Stimulated activated naive CD8-positive, alpha-beta T cell treated with anti-CD3 and anti-CD28 coated beads, Interleukin-15, Interleukin-2, amounts not matched to agents 100 ng/mL and 50 ng/mL, for 24 hours (primary cell): ENCODE data around the gene MRPS30.

Experiments used
- H3K27ac Mint-ChIP-seq: one replicate; pipeline ENCODE4 v1.8.0; 2021; ENCODE audit warnings: mild to moderate bottlenecking, mixed read lengths
- H3K27me3 Mint-ChIP-seq: one replicate; pipeline ENCODE4 v1.8.0; 2021; ENCODE audit warnings: mixed read lengths
- H3K36me3 Mint-ChIP-seq: one replicate; pipeline ENCODE4 v1.8.0; 2021; ENCODE audit warnings: low read depth, mixed read lengths
- H3K4me1 Mint-ChIP-seq: one replicate; pipeline ENCODE4 v1.8.0; 2021; ENCODE audit warnings: low read depth, mixed read lengths
- H3K4me3 Mint-ChIP-seq: one replicate; pipeline ENCODE4 v1.8.0; 2021; ENCODE audit warnings: mild to moderate bottlenecking, mixed read lengths
- H3K9me3 Mint-ChIP-seq: one replicate; pipeline ENCODE4 v1.8.0; 2021; ENCODE audit warnings: mixed read lengths

The MRPS30 gene

DNA sequence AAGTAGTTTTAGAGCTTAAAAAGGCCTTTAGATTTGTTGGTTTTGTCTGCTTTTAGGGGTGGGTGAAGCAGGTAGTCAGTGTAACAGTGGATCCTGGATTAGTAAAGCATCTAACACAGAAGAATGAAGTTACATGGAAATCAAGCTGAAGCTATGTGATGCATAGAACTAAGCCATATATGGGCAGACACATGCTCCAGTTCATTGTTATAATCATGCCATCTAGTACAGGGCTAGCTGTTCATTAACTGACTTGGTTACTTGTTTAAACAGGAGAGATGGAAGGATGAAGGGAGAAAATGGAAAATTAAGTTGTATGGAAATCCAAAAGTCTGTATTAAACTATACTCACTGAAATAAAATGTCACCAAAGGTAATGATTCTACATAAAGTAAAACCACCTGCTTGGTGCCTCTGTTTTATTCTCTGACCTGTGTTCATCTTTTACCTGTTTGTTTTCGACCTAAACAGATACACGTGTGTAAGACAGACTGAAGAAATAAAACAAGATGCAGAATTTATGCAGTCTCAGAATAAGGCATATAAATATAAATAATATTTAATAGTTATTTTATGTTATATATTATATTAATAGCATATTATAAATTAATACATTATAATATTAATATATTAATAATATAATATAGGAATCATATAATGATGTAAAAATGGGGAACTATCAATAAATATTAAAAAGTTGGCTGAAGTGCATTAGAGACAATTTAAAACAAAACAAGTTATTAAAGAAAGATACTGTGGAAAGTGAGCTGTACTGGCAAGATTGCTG, 33.9 kb downstream of the MRPS30 start:
- H3K4me1 Mint-ChIP-seq, result no peaks in the 10 kb centered on the region
- H3K27me3 Mint-ChIP-seq, result no peaks in the 10 kb centered on the region
- no peak overlapping the region for H3K27ac Mint-ChIP-seq
- peaks cover 11% of the 10 kb centered on the region for H3K9me3 Mint-ChIP-seq
- H3K4me3 Mint-ChIP-seq, result no peak overlapping the region
- H3K36me3 Mint-ChIP-seq, result peaks cover 11% of the 10 kb centered on the region

DNA sequence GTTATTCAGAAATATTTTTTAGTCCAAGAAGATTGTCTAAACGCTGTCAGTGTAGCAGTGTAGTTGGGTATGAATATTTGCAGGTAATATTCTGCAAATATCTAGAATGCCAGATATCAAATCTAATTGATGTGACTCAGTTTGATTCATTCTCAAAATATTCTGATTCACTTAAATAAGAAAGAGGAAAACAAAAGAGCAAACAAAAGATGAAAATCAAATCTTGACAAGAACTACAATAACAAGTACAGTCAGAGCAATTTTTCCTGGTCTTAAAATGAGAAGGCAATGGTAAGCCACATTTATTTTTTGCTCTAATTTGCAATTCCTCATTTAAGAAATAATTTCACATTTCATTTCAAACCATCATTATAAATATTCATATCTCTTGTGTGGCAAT, 36.0 kb downstream of the MRPS30 start:
- H3K9me3 Mint-ChIP-seq, result no peaks in the 10 kb centered on the region
- no peaks in the 10 kb centered on the region for H3K4me1 Mint-ChIP-seq
- no peak overlapping the region for H3K27ac Mint-ChIP-seq
- no peaks in the 10 kb centered on the region for H3K36me3 Mint-ChIP-seq
- H3K27me3 Mint-ChIP-seq, result no peaks in the 10 kb centered on the region
- H3K4me3 Mint-ChIP-seq, result no peak overlapping the region

DNA sequence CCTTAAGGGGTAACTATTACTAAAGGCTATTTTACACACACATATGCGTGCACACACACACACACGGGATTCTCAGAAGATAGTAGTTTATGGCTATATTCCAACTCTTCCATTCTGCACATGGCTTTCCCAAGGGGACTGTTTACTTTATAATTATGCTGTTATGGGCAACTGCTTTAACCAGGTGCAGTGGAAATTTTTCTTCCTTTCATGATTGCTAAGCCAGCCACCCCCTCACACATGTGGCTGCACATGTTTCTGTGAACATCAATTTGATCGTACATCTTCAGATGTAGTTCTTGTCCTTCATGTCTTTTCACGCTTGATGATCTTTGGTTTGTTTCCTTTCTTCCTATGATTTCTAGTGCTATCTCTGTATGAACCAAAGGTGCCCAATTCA, 37.0 kb downstream of the MRPS30 start:
- Mint-ChIP-seq H3K4me1 (no peaks in the 10 kb centered on the region), H3K27ac (no peak overlapping the region), H3K4me3 (no peak overlapping the region), H3K9me3 (no peaks in the 10 kb centered on the region), H3K36me3 (no peaks in the 10 kb centered on the region), H3K27me3 (no peaks in the 10 kb centered on the region)

DNA sequence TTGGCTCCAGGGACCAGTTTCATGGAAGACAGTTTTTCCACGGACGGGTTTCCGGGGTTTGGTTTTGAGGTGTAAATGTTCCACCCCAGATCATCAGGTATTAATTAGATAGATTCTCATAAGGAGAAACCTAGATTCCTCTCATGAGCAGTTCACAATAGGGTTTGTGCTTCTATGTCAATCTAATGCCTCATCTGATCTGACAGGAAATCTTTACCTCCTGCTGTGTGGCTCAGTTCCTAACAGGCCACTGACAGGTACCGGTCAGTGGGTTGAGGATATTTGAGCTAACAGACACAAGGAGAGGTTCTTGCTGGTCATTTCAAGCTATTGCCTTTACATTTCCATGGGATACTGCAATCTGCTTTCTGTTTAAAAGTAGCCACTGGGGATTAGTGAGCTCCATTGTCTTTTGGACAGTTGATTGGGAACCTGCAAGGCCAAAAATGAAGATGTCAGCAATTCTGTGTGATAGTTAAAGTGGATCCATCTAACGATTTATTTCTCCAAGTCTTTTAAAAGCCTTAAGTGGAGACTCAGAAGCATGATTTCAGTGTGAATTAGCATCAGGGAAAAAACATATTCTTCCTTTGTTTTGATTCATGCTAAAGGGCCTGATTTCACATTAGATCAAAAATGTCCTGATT, 38.6 kb downstream of the MRPS30 start:
- no peaks in the 10 kb centered on the region for H3K36me3 Mint-ChIP-seq
- no peak overlapping the region for H3K4me3 Mint-ChIP-seq
- H3K27ac Mint-ChIP-seq, result no peak overlapping the region
- H3K4me1 Mint-ChIP-seq, result no peaks in the 10 kb centered on the region
- no peaks in the 10 kb centered on the region for H3K9me3 Mint-ChIP-seq
- no peaks in the 10 kb centered on the region for H3K27me3 Mint-ChIP-seq

DNA sequence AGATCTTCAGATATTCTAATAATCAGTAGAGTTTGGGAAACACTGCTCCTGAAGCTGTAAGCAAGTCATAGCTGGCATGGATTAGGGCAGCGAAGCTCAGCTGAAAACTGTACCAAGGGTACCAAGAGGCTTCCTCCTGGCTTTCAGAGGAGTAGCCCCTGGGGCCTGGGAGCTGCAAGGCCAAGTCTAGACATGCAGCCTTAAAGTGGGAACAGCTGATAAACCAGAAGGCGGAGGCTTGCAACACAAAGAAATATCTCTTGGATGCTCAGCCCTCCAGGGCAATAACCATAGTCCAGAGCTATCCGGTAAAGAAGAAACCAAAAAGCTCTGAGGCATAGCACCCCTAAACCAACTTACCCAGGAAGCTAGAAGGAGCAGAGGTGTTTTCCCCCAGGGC, 51.5 kb downstream of the MRPS30 start:
- no peaks in the 10 kb centered on the region for H3K9me3 Mint-ChIP-seq
- H3K36me3 Mint-ChIP-seq, result no peaks in the 10 kb centered on the region
- H3K4me3 Mint-ChIP-seq, result no peak overlapping the region
- H3K27ac Mint-ChIP-seq, result no peak overlapping the region
- no peaks in the 10 kb centered on the region for H3K4me1 Mint-ChIP-seq
- peaks cover 5% of the 10 kb centered on the region for H3K27me3 Mint-ChIP-seq

DNA sequence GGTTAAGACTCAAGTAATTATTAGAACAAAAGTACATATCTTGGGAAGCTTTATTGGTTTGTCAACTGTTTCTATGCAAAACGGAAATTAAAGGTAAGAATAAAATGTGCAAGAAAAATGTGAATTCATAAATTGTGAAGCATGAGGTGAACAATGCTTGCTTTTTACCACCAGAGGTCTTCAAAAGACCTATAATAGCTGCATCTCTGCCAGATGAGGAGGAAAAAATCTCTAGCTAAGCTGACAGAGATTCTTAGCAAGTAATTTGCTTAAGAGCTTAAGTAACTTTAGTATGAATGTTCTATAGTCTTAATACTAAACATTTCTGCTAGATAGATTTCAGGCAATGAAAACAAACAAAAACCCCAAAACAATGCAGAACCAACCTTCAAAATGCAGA, 54.1 kb downstream of the MRPS30 start:
- H3K27me3 Mint-ChIP-seq, result peaks cover 8% of the 10 kb centered on the region
- no peaks in the 10 kb centered on the region for H3K9me3 Mint-ChIP-seq
- no peak overlapping the region for H3K4me3 Mint-ChIP-seq
- H3K36me3 Mint-ChIP-seq, result no peaks in the 10 kb centered on the region
- no peaks in the 10 kb centered on the region for H3K4me1 Mint-ChIP-seq
- H3K27ac Mint-ChIP-seq, result no peak overlapping the region
